GM12892 (cell line): ENCODE results near the gene GMCL2.

Experiments
- POLR2A ChIP-seq: IDR thresholded peaks from 2 replicates; pipeline ENCODE4 v1.6.1; 2011; ENCODE audit warnings: low read depth, low read length, control low read depth
- POLR2AphosphoS5 ChIP-seq: IDR thresholded peaks from 2 replicates; pipeline ENCODE4 v1.6.1; 2011; ENCODE audit warnings: low read depth, low read length, control low read depth
- TAF1 ChIP-seq: IDR thresholded peaks from 2 replicates; pipeline ENCODE4 v1.6.1; 2011; ENCODE audit warnings: low read depth, mild to moderate bottlenecking, control low read depth, low read length, borderline replicate concordance

- TF ChIP-seq POLR2A (no peak), POLR2AphosphoS5 (no peak), TAF1 (no peak)
Measured at GRCh38 chr5:178180141-178180863, 6.9 kb downstream of the GMCL2 start.
